Measurements from ENCODE around the gene CDH4. TPM values are rescaled to one million over a fixed set of nuclear protein-coding genes. Genes with fewer than 3 reads are reported as not detected.

Gene CDH4
- total RNA-seq, 1 donor from 2014 or later, result 12.1 TPM

- TF ChIP-seq, protein P1, sequence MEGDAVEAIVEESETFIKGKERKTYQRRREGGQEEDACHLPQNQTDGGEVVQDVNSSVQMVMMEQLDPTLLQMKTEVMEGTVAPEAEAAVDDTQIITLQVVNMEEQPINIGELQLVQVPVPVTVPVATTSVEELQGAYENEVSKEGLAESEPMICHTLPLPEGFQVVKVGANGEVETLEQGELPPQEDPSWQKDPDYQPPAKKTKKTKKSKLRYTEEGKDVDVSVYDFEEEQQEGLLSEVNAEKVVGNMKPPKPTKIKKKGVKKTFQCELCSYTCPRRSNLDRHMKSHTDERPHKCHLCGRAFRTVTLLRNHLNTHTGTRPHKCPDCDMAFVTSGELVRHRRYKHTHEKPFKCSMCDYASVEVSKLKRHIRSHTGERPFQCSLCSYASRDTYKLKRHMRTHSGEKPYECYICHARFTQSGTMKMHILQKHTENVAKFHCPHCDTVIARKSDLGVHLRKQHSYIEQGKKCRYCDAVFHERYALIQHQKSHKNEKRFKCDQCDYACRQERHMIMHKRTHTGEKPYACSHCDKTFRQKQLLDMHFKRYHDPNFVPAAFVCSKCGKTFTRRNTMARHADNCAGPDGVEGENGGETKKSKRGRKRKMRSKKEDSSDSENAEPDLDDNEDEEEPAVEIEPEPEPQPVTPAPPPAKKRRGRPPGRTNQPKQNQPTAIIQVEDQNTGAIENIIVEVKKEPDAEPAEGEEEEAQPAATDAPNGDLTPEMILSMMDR (IDR thresholded peaks at IDR 0.05; ENCODE audit: insufficient read depth, low read length, severe bottlenecking), result no peak
- DNase-seq (ENCODE audit: low read depth) (no peak), FAIRE-seq (no peak)
- H3K27me3 ChIP-seq (ENCODE audit: control insufficient read depth, insufficient read depth, low read length), result no peaks in the 10 kb centered on the region
- H3K36me3 ChIP-seq (ENCODE audit: control insufficient read depth, insufficient read depth, low read length), result no peaks in the 10 kb centered on the region
- H3K4me3 ChIP-seq (ENCODE audit: low read depth, low read length), result no peak overlapping the region
These were observed 548.5 kb downstream of the CDH4 start for GRCh38 chr20:61800359-61801064.

DNA sequence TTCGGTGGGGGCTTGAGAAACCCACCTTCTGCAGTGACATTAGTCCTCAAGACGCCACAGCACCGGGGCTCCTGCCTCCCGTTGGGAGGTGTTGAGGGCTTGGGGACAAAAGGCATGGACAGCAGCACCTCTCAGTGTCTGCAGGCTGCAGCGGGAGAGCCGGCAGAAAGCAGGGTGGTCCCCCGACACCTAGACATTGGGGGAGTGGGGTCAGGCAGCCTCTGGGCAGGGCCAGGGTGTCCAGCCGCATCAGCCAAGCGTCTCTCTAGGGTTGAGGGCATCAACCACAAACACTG lies 549.0 kb downstream of the CDH4 start:
- Histone ChIP-seq H3K36me3 (ENCODE audit: control insufficient read depth, insufficient read depth, low read length) (no peaks in the 10 kb centered on the region), H3K4me3 (ENCODE audit: low read depth, low read length) (no peak overlapping the region), H3K27me3 (ENCODE audit: control insufficient read depth, insufficient read depth, low read length) (no peaks in the 10 kb centered on the region)
- no peak for DNase-seq (ENCODE audit: low read depth)
- TF ChIP-seq, protein P1 (IDR thresholded peaks at IDR 0.05; ENCODE audit: insufficient read depth, low read length, severe bottlenecking), result no peak
- FAIRE-seq, result no peak

DNA sequence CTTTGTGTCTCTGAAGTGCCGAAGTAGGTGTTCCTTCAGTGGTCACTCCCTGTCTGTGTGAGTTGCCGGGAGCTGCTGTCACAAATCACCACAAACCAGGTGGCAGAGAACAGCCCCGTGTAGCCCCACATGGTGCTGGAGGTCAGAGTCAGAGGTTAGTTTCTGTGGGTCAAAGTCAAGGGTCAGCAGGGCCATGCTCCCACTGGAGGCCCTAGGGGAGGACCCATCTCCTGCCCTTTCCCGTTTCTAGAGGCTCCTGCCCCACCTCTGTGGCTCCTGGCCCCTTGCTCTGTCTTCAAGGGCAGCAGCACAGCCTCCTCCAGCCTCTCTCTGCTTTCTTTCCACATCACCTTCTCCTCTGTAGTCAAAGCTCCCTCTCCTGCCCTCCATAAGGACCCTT lies 549.4 kb downstream of the CDH4 start:
- TF ChIP-seq, protein P1 (IDR thresholded peaks at IDR 0.05; ENCODE audit: insufficient read depth, low read length, severe bottlenecking), result no peak
- DNase-seq (ENCODE audit: low read depth), result no peak
- no peaks in the 10 kb centered on the region for H3K27me3 ChIP-seq (ENCODE audit: control insufficient read depth, insufficient read depth, low read length)
- no peak for FAIRE-seq
- no peaks in the 10 kb centered on the region for H3K36me3 ChIP-seq (ENCODE audit: control insufficient read depth, insufficient read depth, low read length)
- no peak overlapping the region for H3K4me3 ChIP-seq (ENCODE audit: low read depth, low read length)

DNA sequence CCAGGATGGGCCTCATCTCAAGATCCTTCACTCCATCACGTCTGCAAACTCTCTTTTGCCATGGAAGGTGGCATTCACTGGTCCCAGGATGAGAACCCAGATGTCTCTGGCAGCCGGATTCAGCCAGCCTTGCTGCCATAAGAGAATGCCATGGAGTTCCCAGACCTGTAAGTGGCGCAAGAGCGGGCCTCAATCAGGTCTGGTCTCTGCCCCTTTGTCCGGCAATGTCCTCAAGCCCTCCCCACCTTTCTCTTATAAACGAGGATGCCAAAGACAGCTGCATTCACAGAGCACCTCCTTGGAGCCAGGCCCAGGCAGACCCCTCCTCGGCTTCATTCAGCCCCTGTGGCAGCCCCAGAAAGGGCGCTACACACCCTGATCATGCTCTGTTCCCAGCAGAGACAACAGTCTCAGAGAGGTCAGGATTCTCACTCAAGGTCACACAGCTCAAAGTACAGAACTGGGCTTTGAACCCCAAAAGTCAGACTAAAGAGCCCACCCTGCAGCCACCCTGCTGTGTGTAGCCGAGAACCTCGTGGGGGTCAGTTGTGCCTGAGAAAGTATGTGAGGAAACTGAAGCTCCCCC lies 549.9 kb downstream of the CDH4 start:
- FAIRE-seq (no peak), DNase-seq (ENCODE audit: low read depth) (no peak)
- Histone ChIP-seq H3K36me3 (ENCODE audit: control insufficient read depth, insufficient read depth, low read length) (no peaks in the 10 kb centered on the region), H3K4me3 (ENCODE audit: low read depth, low read length) (no peak overlapping the region), H3K27me3 (ENCODE audit: control insufficient read depth, insufficient read depth, low read length) (no peaks in the 10 kb centered on the region)
- TF ChIP-seq, protein P1 (IDR thresholded peaks at IDR 0.05; ENCODE audit: insufficient read depth, low read length, severe bottlenecking), result no peak

DNA sequence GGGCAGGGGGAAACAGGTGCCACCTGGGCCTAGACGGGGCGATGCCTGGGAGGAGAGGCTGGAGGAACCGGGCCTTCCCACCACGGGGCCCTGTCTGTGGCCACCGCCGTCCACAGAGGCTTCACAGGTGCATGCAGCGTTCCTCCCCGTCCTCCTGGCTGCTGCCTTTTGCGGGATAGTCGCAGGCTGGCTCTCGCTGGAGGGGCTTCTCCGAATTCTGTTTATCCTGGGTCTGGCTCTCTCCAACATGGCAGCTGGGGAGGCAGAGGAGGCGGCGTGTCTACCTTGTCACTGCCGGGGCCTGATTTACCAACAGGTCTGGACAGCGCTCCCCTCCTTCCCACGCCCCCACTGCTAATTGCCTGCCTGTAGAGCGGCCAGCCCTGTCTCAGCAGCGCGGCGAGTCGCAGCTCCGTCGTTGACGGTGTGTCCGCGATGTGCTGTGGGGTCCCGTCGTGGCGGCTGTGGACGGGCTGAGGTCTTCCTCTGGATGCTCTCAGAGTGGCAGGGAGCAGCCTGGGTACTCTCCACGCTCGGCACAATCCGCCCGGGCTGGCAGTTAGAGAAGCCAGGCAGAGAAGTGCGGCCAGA lies 550.8 kb downstream of the CDH4 start:
- no peaks in the 10 kb centered on the region for H3K36me3 ChIP-seq (ENCODE audit: control insufficient read depth, insufficient read depth, low read length)
- no peaks in the 10 kb centered on the region for H3K27me3 ChIP-seq (ENCODE audit: control insufficient read depth, insufficient read depth, low read length)
- FAIRE-seq (no peak), DNase-seq (ENCODE audit: low read depth) (no peak)
- no peak overlapping the region for H3K4me3 ChIP-seq (ENCODE audit: low read depth, low read length)
- TF ChIP-seq, protein P1 (IDR thresholded peaks at IDR 0.05; ENCODE audit: insufficient read depth, low read length, severe bottlenecking), result no peak
